GM10266 (cell line): ENCODE results near the gene NR1D2.

Source experiments
- DNase-seq: peaks from one replicate; pipeline ENCODE4 v3.0.0; 2012; ENCODE audit errors: extremely low spot score
- TF ChIP-seq, protein P1 (sequence below): IDR thresholded peaks from 2 replicates; pipeline ENCODE4 v1.5.1; 2012; ENCODE audit warnings: mild to moderate bottlenecking, low read depth; ENCODE audit not compliant: control insufficient read depth, insufficient read depth; ENCODE audit errors: missing control alignments

NR1D2 gene

DNA sequence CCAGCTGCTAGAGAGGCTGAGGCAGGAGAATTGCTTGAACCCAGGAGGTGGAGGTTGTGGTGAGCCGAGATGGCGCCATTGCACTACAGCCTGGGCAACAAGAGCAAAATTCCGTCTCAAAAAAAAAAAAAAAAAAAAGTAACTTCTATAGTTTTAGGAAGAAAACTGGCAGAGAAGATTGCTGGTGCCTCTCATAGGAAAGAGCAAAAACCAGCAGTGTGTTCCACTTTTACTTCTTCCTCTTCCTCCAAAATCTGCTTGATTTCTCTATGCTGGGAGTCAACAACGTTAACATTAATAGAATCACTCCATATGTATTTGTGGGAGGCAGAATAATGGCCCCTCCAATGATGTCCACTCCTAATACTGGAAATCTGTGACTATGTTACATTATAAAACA lies 12.5 kb upstream of the NR1D2 start:
- DNase-seq, result no peak
- TF ChIP-seq, protein P1, sequence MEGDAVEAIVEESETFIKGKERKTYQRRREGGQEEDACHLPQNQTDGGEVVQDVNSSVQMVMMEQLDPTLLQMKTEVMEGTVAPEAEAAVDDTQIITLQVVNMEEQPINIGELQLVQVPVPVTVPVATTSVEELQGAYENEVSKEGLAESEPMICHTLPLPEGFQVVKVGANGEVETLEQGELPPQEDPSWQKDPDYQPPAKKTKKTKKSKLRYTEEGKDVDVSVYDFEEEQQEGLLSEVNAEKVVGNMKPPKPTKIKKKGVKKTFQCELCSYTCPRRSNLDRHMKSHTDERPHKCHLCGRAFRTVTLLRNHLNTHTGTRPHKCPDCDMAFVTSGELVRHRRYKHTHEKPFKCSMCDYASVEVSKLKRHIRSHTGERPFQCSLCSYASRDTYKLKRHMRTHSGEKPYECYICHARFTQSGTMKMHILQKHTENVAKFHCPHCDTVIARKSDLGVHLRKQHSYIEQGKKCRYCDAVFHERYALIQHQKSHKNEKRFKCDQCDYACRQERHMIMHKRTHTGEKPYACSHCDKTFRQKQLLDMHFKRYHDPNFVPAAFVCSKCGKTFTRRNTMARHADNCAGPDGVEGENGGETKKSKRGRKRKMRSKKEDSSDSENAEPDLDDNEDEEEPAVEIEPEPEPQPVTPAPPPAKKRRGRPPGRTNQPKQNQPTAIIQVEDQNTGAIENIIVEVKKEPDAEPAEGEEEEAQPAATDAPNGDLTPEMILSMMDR, result no peak

- DNase-seq, result no peak
- TF ChIP-seq, protein P1, result no peak
Observed at GRCh38 chr3:23934253-23934652, 10.8 kb upstream of the NR1D2 start.

DNA sequence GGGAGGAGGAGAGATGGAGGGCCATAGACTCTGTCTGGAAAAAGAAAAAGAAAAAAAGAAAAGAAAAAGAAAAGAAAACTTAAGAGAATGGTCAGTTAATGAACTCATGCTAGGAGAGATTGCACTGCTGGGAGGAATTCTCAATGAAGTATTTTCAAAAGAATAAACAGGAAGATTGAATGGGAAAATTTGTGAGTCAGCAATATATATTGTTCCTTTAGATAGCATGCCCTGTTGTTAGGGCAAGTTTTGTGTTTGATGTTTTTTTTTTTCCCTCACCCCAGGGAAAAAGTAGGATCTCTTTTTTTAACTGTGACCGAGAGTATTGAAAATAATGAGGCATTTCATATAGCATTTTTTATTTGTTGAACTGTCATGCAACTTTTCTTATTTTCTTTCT lies 7.8 kb upstream of the NR1D2 start:
- TF ChIP-seq, protein P1, result no peak
- DNase-seq, result no peak

GRCh38 chr3:23938688-23939087 lies 6.4 kb upstream of the NR1D2 start:
- TF ChIP-seq, protein P1, result no peak
- no peak for DNase-seq

GRCh38 chr3:23940775-23941174 lies 4.3 kb upstream of the NR1D2 start:
- DNase-seq, result no peak
- TF ChIP-seq, protein P1, result no peak

- DNase-seq, result no peak
- TF ChIP-seq, protein P1, result no peak
Observed at GRCh38 chr3:23941440-23941839, 3.6 kb upstream of the NR1D2 start.

GRCh38 chr3:23942546-23942945 lies 2.5 kb upstream of the NR1D2 start:
- TF ChIP-seq, protein P1, result no peak
- no peak for DNase-seq
